SHP77 treated with DMSO at 0.1 percent for 48 hours (cell line): ENCODE data around the gene AKNA.

Experiments used
- DNase-seq: peaks from one replicate; lab custom pipeline; 2025; lab: John Stamatoyannopoulos, UW

Gene AKNA

GRCh38 chr9:114395334-114395617 lies 7.5 kb upstream of the AKNA start:
- DNase-seq: no peak

- no peak for DNase-seq
Measured at GRCh38 chr9:114394523-114395333, 6.9 kb upstream of the AKNA start.

- no peak for DNase-seq
Measured at GRCh38 chr9:114392749-114393112, 4.9 kb upstream of the AKNA start.

GRCh38 chr9:114390952-114391351 lies 3.2 kb upstream of the AKNA start:
- DNase-seq: no peak

- DNase-seq: no peak
Measured at GRCh38 chr9:114389612-114390368, 2.0 kb upstream of the AKNA start.

GRCh38 chr9:114388764-114389375 lies 1.1 kb upstream of the AKNA start:
- DNase-seq: no peak

GRCh38 chr9:114388357-114388682 lies 538 bp upstream of the AKNA start:
- DNase-seq: no peak

- DNase-seq: no peak
Measured at GRCh38 chr9:114386886-114387679, 699 bp downstream of the AKNA start.

GRCh38 chr9:114386361-114386885 lies 1.4 kb downstream of the AKNA start:
- DNase-seq: no peak

- no peak for DNase-seq
Measured at GRCh38 chr9:114385397-114386181, 2.2 kb downstream of the AKNA start.

GRCh38 chr9:114384836-114385396 lies 2.9 kb downstream of the AKNA start:
- DNase-seq: no peak

GRCh38 chr9:114384341-114384740 lies 3.4 kb downstream of the AKNA start:
- no peak for DNase-seq

- DNase-seq: no peak
Measured at GRCh38 chr9:114383521-114384231, 4.1 kb downstream of the AKNA start.

- DNase-seq: no peak
Measured at GRCh38 chr9:114382699-114383520, 4.9 kb downstream of the AKNA start.

- no peak for DNase-seq
Measured at GRCh38 chr9:114378883-114379282, 8.9 kb downstream of the AKNA start.

- DNase-seq: no peak
Measured at GRCh38 chr9:114378016-114378415, 9.8 kb downstream of the AKNA start.

GRCh38 chr9:114376586-114377445 lies 11.0 kb downstream of the AKNA start:
- no peak for DNase-seq

GRCh38 chr9:114375386-114376175 lies 12.2 kb downstream of the AKNA start:
- no peak for DNase-seq
